HL-60/S4 (cell line): Measurements from ENCODE around the gene DKKL1.
"Not testable (repeated sequence)": the region's sequence is repeated elsewhere in the genome, so short reads cannot be mapped to it uniquely, and the experiment has no call there.

ENCODE experiments used
- in situ Hi-C: fragments of 300-500 bp; cut with MboI; formaldehyde crosslinking; loops from 2 replicates; pipeline ENCODE4 v1.14.3; 2022; ENCODE audit warnings: low sequenced_read_pairs

The DKKL1 gene

GRCh38 chr19:49363268-49364082 lies at the start of gene DKKL1:
Gene DKKL1, plus strand, starts transcription at chr19:49363877. Its CDS starts 122 bp downstream, at chr19:49363999.
- in situ Hi-C loops, result no loop called here

GRCh38 chr19:49315111-49315510 lies 48.6 kb upstream of the DKKL1 start:
- in situ Hi-C loops, result no loop called here

GRCh38 chr19:49316284-49316683 lies 47.4 kb upstream of the DKKL1 start:
- in situ Hi-C loops, result no loop called here

- in situ Hi-C loops, result no loop called here
Observed at GRCh38 chr19:49318296-49318695, 45.4 kb upstream of the DKKL1 start.

- in situ Hi-C loops, result no loop called here
Observed at GRCh38 chr19:49324801-49325576, 38.7 kb upstream of the DKKL1 start, which contains the start of gene SLC6A16. Gene SLC6A16, minus strand, starts transcription at chr19:49325191. Its CDS starts 13,844 bp downstream, at chr19:49311347.

GRCh38 chr19:49325756-49326155 lies 37.9 kb upstream of the DKKL1 start:
- in situ Hi-C loops, result not testable (repeated sequence)

- in situ Hi-C loops, result no loop called here
Observed at GRCh38 chr19:49326165-49326704, 37.4 kb upstream of the DKKL1 start.

- in situ Hi-C loops, result no loop called here
Observed at GRCh38 chr19:49327878-49328544, 35.7 kb upstream of the DKKL1 start.

- in situ Hi-C loops, result no loop called here
Observed at GRCh38 chr19:49328741-49329140, 34.9 kb upstream of the DKKL1 start.

GRCh38 chr19:49331187-49331586 lies 32.5 kb upstream of the DKKL1 start:
- in situ Hi-C loops, result not testable (repeated sequence)

GRCh38 chr19:49331616-49332055 lies 32.0 kb upstream of the DKKL1 start:
- in situ Hi-C loops, result no loop called here

GRCh38 chr19:49332691-49333417 lies 30.8 kb upstream of the DKKL1 start:
- in situ Hi-C loops, result not testable (repeated sequence)

GRCh38 chr19:49333418-49333805 lies 30.3 kb upstream of the DKKL1 start:
- in situ Hi-C loops, result no loop called here

- in situ Hi-C loops, result no loop called here
Observed at GRCh38 chr19:49333811-49334288, 29.8 kb upstream of the DKKL1 start.

GRCh38 chr19:49335071-49335783 lies 28.4 kb upstream of the DKKL1 start, which contains the start of gene CD37:
Gene CD37, plus strand, starts transcription at chr19:49335406. Its CDS starts 135 bp downstream, at chr19:49335541.
- in situ Hi-C loops, result no loop called here

- in situ Hi-C loops, result no loop called here
Observed at GRCh38 chr19:49335784-49336481, 27.7 kb upstream of the DKKL1 start.

- in situ Hi-C loops, result no loop called here
Observed at GRCh38 chr19:49336482-49337266, 27.0 kb upstream of the DKKL1 start.
